ENCODE data around the gene NCBP1. TPM values are rescaled to one million over a fixed set of nuclear protein-coding genes. Genes with fewer than 3 reads are reported as not detected.
A peak's percentile ranks its signal among the peaks of the same experiment; 100 is the strongest.

NCBP1 gene
- total RNA-seq, 1 donor from 2014 or later, result 36.3 TPM

GRCh38 chr9:97630591-97630990, 3.0 kb upstream of the NCBP1 start:
- TF ChIP-seq, protein P1, sequence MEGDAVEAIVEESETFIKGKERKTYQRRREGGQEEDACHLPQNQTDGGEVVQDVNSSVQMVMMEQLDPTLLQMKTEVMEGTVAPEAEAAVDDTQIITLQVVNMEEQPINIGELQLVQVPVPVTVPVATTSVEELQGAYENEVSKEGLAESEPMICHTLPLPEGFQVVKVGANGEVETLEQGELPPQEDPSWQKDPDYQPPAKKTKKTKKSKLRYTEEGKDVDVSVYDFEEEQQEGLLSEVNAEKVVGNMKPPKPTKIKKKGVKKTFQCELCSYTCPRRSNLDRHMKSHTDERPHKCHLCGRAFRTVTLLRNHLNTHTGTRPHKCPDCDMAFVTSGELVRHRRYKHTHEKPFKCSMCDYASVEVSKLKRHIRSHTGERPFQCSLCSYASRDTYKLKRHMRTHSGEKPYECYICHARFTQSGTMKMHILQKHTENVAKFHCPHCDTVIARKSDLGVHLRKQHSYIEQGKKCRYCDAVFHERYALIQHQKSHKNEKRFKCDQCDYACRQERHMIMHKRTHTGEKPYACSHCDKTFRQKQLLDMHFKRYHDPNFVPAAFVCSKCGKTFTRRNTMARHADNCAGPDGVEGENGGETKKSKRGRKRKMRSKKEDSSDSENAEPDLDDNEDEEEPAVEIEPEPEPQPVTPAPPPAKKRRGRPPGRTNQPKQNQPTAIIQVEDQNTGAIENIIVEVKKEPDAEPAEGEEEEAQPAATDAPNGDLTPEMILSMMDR (IDR thresholded peaks at IDR 0.05), result no peak
- DNase-seq, result no peak
- Mint-ChIP-seq H3K27me3 (no peaks in the 10 kb centered on the region), H3K27ac (no peak overlapping the region), H3K36me3 (ENCODE audit: low read depth) (peaks cover 22% of the 10 kb centered on the region), H3K4me1 (peaks cover 30% of the 10 kb centered on the region), H3K9me3 (no peaks in the 10 kb centered on the region), H3K4me3 (no peak overlapping the region)
- intact Hi-C loops (cut with micrococcal nuclease), result loop anchor here (5.0 to 10.0 kb wide), 5 partner anchors 474 to 1164 kb away; partner anchors contain the start of genes ANKS6, PRXL2C and ZNF510
- POLR2A ChIA-PET, result no interaction called here
- ATAC-seq (ENCODE audit: low read depth), result no peak
- CTCF ChIA-PET, result interaction anchor here (0.9 kb wide), 1 partner anchor 15 kb away, joined by 3 read pairs; no protein-coding TSS in a partner anchor

- TF ChIP-seq, protein P1 (IDR thresholded peaks at IDR 0.05), result no peak
- peaks cover 19% of the 10 kb centered on the region for H3K36me3 Mint-ChIP-seq (ENCODE audit: low read depth)
- ChIA-PET POLR2A (interaction anchor here (0.9 to 3.2 kb wide), 17 partner anchors 13 to 1757 kb away, joined by 3 to 31 read pairs (median 8); partner anchors contain the start of genes ANP32B, ERCC6L2, TBC1D2 and TDRD7), CTCF (interaction anchor here (1.0 to 2.3 kb wide), 5 partner anchors 8 to 624 kb away, joined by 3 to 14 read pairs (median 5); partner anchors contain the start of gene TDRD7)
- H3K4me3 Mint-ChIP-seq, result peak overlapping the region; percentile 100
- ATAC-seq (ENCODE audit: low read depth) (no peak), DNase-seq (no peak)
- H3K27ac Mint-ChIP-seq, result peak overlapping the region; percentile 99
- no peaks in the 10 kb centered on the region for H3K9me3 Mint-ChIP-seq
- peaks cover 42% of the 10 kb centered on the region for H3K4me1 Mint-ChIP-seq
- intact Hi-C loops (cut with micrococcal nuclease), result loop anchor here (5.0 to 10.0 kb wide), 5 partner anchors 472 to 1162 kb away; partner anchors contain the start of genes ANKS6, PRXL2C and ZNF510
- H3K27me3 Mint-ChIP-seq, result no peaks in the 10 kb centered on the region
Observed at GRCh38 chr9:97632248-97632984, 1.2 kb upstream of the NCBP1 start.

GRCh38 chr9:97633859-97634490, 354 bp downstream of the NCBP1 start:
- ChIA-PET POLR2A (interaction anchor here (0.6 to 3.2 kb wide), 23 partner anchors 9 to 1758 kb away, joined by 3 to 31 read pairs (median 7); partner anchors contain the start of genes ANP32B, ERCC6L2, NANS and TBC1D2), CTCF (interaction anchor here (0.9 to 2.3 kb wide), 5 partner anchors 18 to 221 kb away, joined by 3 to 14 read pairs (median 5); partner anchors contain the start of gene TDRD7)
- Mint-ChIP-seq H3K9me3 (no peaks in the 10 kb centered on the region), H3K4me1 (peaks cover 54% of the 10 kb centered on the region), H3K27ac (peak overlapping the region; percentile 99), H3K4me3 (peak overlapping the region; percentile 100), H3K36me3 (ENCODE audit: low read depth) (peaks cover 19% of the 10 kb centered on the region), H3K27me3 (no peaks in the 10 kb centered on the region)
- intact Hi-C loops (cut with micrococcal nuclease), result loop anchor here (1.0 to 10.0 kb wide), 12 partner anchors 19 to 1161 kb away; partner anchors contain the start of genes ANKS6, ANP32B, PRXL2C and TBC1D2
- no peak for DNase-seq
- TF ChIP-seq, protein P1 (IDR thresholded peaks at IDR 0.05), result no peak
- ATAC-seq (ENCODE audit: low read depth), result no peak

- no peak for ATAC-seq (ENCODE audit: low read depth)
- Mint-ChIP-seq H3K9me3 (no peaks in the 10 kb centered on the region), H3K4me1 (peaks cover 59% of the 10 kb centered on the region), H3K27ac (no peak overlapping the region), H3K36me3 (ENCODE audit: low read depth) (peaks cover 21% of the 10 kb centered on the region), H3K4me3 (peak overlapping the region; percentile 100), H3K27me3 (no peaks in the 10 kb centered on the region)
- intact Hi-C loops (cut with micrococcal nuclease), result loop anchor here (10.0 kb wide), 4 partner anchors 470 to 1160 kb away; partner anchors contain the start of genes ANKS6, PRXL2C and ZNF510
- DNase-seq, result no peak
- TF ChIP-seq, protein P1 (IDR thresholded peaks at IDR 0.05), result no peak
- POLR2A ChIA-PET, result interaction anchor here (0.7 to 3.2 kb wide), 2 partner anchors 62 to 410 kb away, joined by 3 to 31 read pairs; partner anchors contain the start of gene XPA
- CTCF ChIA-PET, result no interaction called here
Observed at GRCh38 chr9:97635026-97635425, 1.4 kb downstream of the NCBP1 start.
